HCT116 (cell line): ENCODE measurements around the gene DNMT3A. TPM values are rescaled to one million over a fixed set of nuclear protein-coding genes. Genes with fewer than 3 reads are reported as not detected.

Source experiments
- ATAC-seq: fragments of 200-7000 bp; cut with Tn5 transposase; 2 replicates; pipeline ENCODE4 v1.9.1; 2020; ENCODE audit warnings: mild to moderate bottlenecking, moderate library complexity
- BruUV-seq: library from RNA; stranded (reverse); fragments of 400-500 nt; replicated peaks from 2 replicates; lab custom pipeline; 2021; lab: Mats Ljungman, UMichigan
- CTCF ChIA-PET: fragments of 300-600 bp; sonication (Branson Sonifier 250); formaldehyde crosslinking; loops from one replicate; lab custom pipeline; 2021; ENCODE audit warnings: antibody characterized with exemption; lab: Charles Lee
- POLR2A ChIA-PET: fragments of 300-600, 350-600 bp; sonication (Branson Sonifier 250); formaldehyde crosslinking; loops from one replicate; lab custom pipeline; 2021; ENCODE audit warnings: antibody characterized with exemption; lab: Charles Lee
- RAD21 ChIA-PET, 2 experiments: fragments of 300-600 bp; sonication (Branson Sonifier 250); formaldehyde crosslinking; loops; one replicate each; lab custom pipeline; 2023; ENCODE audit warnings: low total read pairs in 2 of 2; ENCODE audit not compliant: uncharacterized antibody in 2 of 2, unreplicated experiment in 2 of 2, low non-redundant PET in 1 of 2; lab: Charles Lee
- DNase-seq: peaks from one replicate; pipeline ENCODE4 v3.0.0-alpha.2; 2010; ENCODE audit warnings: low read depth, low spot score
- H2AFZ ChIP-seq: fragments of 200-600 bp; shearing (Covaris generic), sonication (generic); 2 replicates; pipeline ENCODE4 v1.6.1; 2017; ENCODE audit warnings: low read depth, mixed run types, mixed read lengths, antibody characterized with exemption, low read length; ENCODE audit not compliant: poor library complexity, severe bottlenecking
- H3K27ac ChIP-seq: 2 replicates; pipeline ENCODE4 v1.5.1; 2012; ENCODE audit warnings: low read depth, low read length
- H3K27me3 ChIP-seq: fragments of 200-600 bp; sonication (generic); 2 replicates; pipeline ENCODE4 v1.6.1; 2016; ENCODE audit warnings: mixed run types, low read length, mixed read lengths; ENCODE audit not compliant: insufficient read depth
- H3K36me3 ChIP-seq, 2 experiments: fragments of 200-500 bp in 1 of 2; fragments of 200-600 bp in 1 of 2; sonication (Bioruptor generic) in 1 of 2; sonication (generic) in 1 of 2; 2 replicates each; pipeline versions ENCODE4 v1.5.1 to v1.6.1; 2014 to 2016; ENCODE audit warnings: low read length in 2 of 2, inconsistent platforms in 1 of 2, mixed read lengths in 1 of 2, mixed run types in 1 of 2; ENCODE audit not compliant: insufficient read depth in 2 of 2, control insufficient read depth in 1 of 2
- H3K4me1 ChIP-seq, 2 experiments: fragments of 200-600 bp in 1 of 2; sonication (generic) in 1 of 2; 2 replicates each; pipeline versions ENCODE4 v1.5.1 to v1.6.1; 2012 to 2017; ENCODE audit warnings: low read length in 2 of 2, inconsistent platforms in 1 of 2, mild to moderate bottlenecking in 1 of 2, mixed read lengths in 1 of 2, mixed run types in 1 of 2, moderate library complexity in 1 of 2; ENCODE audit not compliant: insufficient read depth in 2 of 2, control insufficient read depth in 1 of 2
- H3K4me2 ChIP-seq: fragments of 200-600 bp; sonication (generic); 2 replicates; pipeline ENCODE4 v1.6.1; 2017; ENCODE audit warnings: mixed run types, low read length, mixed read lengths
- H3K4me3 ChIP-seq, 2 experiments: fragments of 200-600 bp in 1 of 2; sonication (generic) in 1 of 2; replicated peaks in 1 of 2; 2 replicates each; pipeline ENCODE4 v1.5.1; 2011 to 2016; ENCODE audit warnings: low read length in 2 of 2, control low read depth in 1 of 2, low read depth in 1 of 2, mild to moderate bottlenecking in 1 of 2, mixed read lengths in 1 of 2, mixed run types in 1 of 2
- H3K79me2 ChIP-seq: fragments of 200-600 bp; sonication (generic); 2 replicates; pipeline ENCODE4 v1.6.1; 2017; ENCODE audit warnings: mild to moderate bottlenecking, mixed run types, low read length, moderate library complexity, mixed read lengths; ENCODE audit not compliant: insufficient read depth
- H3K9ac ChIP-seq: fragments of 200-600 bp; sonication (generic); 2 replicates; pipeline ENCODE4 v1.6.1; 2016; ENCODE audit warnings: low read length, mixed read lengths
- H3K9me2 ChIP-seq: fragments of 200-600 bp; sonication (generic), shearing (Covaris generic); 2 replicates; pipeline ENCODE4 v1.6.1; 2017; ENCODE audit warnings: mixed run types, mild to moderate bottlenecking, moderate library complexity; ENCODE audit not compliant: insufficient read depth
- H3K9me3 ChIP-seq, 2 experiments: fragments of 200-500 bp in 1 of 2; fragments of 200-600 bp in 1 of 2; sonication (Bioruptor generic) in 1 of 2; sonication (generic) in 1 of 2; 2 replicates each; pipeline ENCODE4 v1.6.1; 2014 to 2017; ENCODE audit warnings: low read length in 2 of 2, mixed read lengths in 2 of 2, inconsistent platforms in 1 of 2, low read depth in 1 of 2, mild to moderate bottlenecking in 1 of 2, mixed run types in 1 of 2, moderate library complexity in 1 of 2; ENCODE audit not compliant: control insufficient read depth in 1 of 2, insufficient read depth in 1 of 2
- H4K20me1 ChIP-seq: fragments of 200-600 bp; sonication (generic), shearing (Covaris generic); 2 replicates; pipeline ENCODE4 v1.6.1; 2017; ENCODE audit warnings: mixed run types, mild to moderate bottlenecking, moderate library complexity; ENCODE audit not compliant: insufficient read depth
- CEBPB ChIP-seq: IDR thresholded peaks from 2 replicates; pipeline ENCODE4 v1.6.1; 2012; ENCODE audit warnings: low read depth
- CTCF ChIP-seq, 3 experiments: fragments of 200-600 bp in 1 of 3; sonication (generic) in 1 of 3; IDR thresholded peaks in 2 of 3; conservative IDR thresholded peaks in 1 of 3; 2 replicates each; pipeline ENCODE4 v1.5.1; 2012 to 2017; ENCODE audit warnings: low read depth in 2 of 3, low read length in 2 of 3, antibody characterized with exemption in 1 of 3, borderline replicate concordance in 1 of 3, control low read depth in 1 of 3, mild to moderate bottlenecking in 1 of 3, mixed read lengths in 1 of 3, mixed run types in 1 of 3, moderate library complexity in 1 of 3; ENCODE audit not compliant: insufficient read depth in 1 of 3
- EGR1 ChIP-seq: IDR thresholded peaks from 2 replicates; pipeline ENCODE4 v1.6.1; 2012; ENCODE audit warnings: low read depth
- ELF1 ChIP-seq: IDR thresholded peaks from 2 replicates; pipeline ENCODE4 v1.6.1; 2012; ENCODE audit warnings: low read depth, borderline replicate concordance
- FOSL1 ChIP-seq: IDR thresholded peaks from 2 replicates; pipeline ENCODE4 v1.6.1; 2012; ENCODE audit warnings: low read depth
- POLR2A ChIP-seq: IDR thresholded peaks from 2 replicates; pipeline ENCODE4 v1.7.0; 2011; ENCODE audit warnings: borderline replicate concordance; ENCODE audit not compliant: insufficient read depth, insufficient read length; ENCODE audit errors: extremely low read depth
- POLR2AphosphoS5 ChIP-seq: IDR thresholded peaks from 2 replicates; pipeline ENCODE4 v1.6.1; 2011; ENCODE audit warnings: mild to moderate bottlenecking, low read depth, low read length, moderate library complexity
- RAD21 ChIP-seq: IDR thresholded peaks from 2 replicates; pipeline ENCODE4 v1.6.1; 2012; ENCODE audit warnings: low read depth, mild to moderate bottlenecking
- REST ChIP-seq: IDR thresholded peaks from 2 replicates; pipeline ENCODE4 v1.6.1; 2012; ENCODE audit warnings: low read depth
- SIN3A ChIP-seq: IDR thresholded peaks from 2 replicates; pipeline ENCODE4 v1.6.1; 2012; ENCODE audit warnings: low read depth
- SP1 ChIP-seq: IDR thresholded peaks from 2 replicates; pipeline ENCODE4 v1.6.1; 2012; ENCODE audit warnings: low read depth
- TCF7L2 ChIP-seq: IDR thresholded peaks from 2 replicates; pipeline ENCODE4 v1.7.0; 2011; ENCODE audit warnings: borderline replicate concordance, inconsistent platforms; ENCODE audit not compliant: insufficient read depth, insufficient read length; ENCODE audit errors: extremely low read depth
- YY1 ChIP-seq: IDR thresholded peaks from 2 replicates; pipeline ENCODE4 v1.6.1; 2011; ENCODE audit warnings: low read length, low read depth, moderate library complexity, mild to moderate bottlenecking; ENCODE audit not compliant: insufficient replicate concordance; ENCODE audit errors: extremely low read depth
- intact Hi-C: fragments of 100-400 bp; cut with micrococcal nuclease; formaldehyde crosslinking; loops from 2 replicates; pipeline ENCODE4 v1.10.0; 2022
- total RNA-seq: library from RNA; stranded (reverse); gene quantifications from one replicate; pipeline ENCODE4 v1.2.1, GENCODE V29; 2021; ENCODE audit not compliant: unreplicated experiment

The DNMT3A gene
- total RNA-seq, 1 experiment from 2014 or later, result 14.3 TPM

DNA sequence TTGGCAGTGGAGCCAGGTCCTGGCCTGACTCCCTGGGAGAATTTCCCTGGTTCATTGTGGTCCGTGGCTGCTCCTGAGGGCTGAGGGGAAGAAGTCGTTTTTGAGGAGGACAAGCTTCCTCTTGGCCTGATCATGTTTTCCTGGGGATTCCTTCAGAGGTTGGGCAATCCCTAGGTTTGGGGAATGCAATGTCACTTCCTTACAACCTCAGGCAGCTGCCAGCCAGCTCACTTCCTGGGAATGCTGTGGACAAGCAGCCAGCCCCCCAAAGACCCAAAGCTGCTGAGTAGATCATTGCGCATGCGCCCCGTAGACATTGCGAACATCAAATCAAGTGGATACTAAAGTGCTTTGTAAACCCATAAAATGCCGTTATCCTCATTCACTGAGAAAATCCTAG is 7.7 kb upstream of the DNMT3A start:
- POLR2A ChIA-PET, result no interaction called here
- no peak overlapping the region for H2AFZ ChIP-seq
- H3K4me1 ChIP-seq, result peaks cover 15 to 24% of the 10 kb centered on the region in 2 experiments
- no peaks in the 10 kb centered on the region for H3K79me2 ChIP-seq
- no peaks in the 10 kb centered on the region for H3K9me3 ChIP-seq
- RAD21 ChIA-PET, result no interaction called here
- H3K27ac ChIP-seq, result no peak overlapping the region
- TF ChIP-seq POLR2A (no peak), YY1 (no peak), EGR1 (no peak), POLR2AphosphoS5 (no peak), SP1 (no peak), SIN3A (no peak), REST (no peak), CEBPB (no peak), CTCF (IDR thresholded peaks at IDR 0.05 in 2 of 3, conservative IDR thresholded peaks at IDR 0.05 in 1 of 3; ENCODE audit: borderline replicate concordance in 1 of 3, insufficient read depth in 1 of 3, low read depth in 2 of 3, low read length in 2 of 3) (no peak), TCF7L2 (no peak), RAD21 (no peak), ELF1 (no peak), FOSL1 (no peak)
- no peak overlapping the region for H3K4me3 ChIP-seq
- H3K4me2 ChIP-seq, result peak overlapping the region; percentile 9; the same call in 1 of the 2 replicates
- no peak overlapping the region for H3K9ac ChIP-seq
- no peaks in the 10 kb centered on the region for H3K36me3 ChIP-seq
- ATAC-seq (no peak), DNase-seq (no peak)
- intact Hi-C loops, result no loop called here
- no peaks in the 10 kb centered on the region for H4K20me1 ChIP-seq
- CTCF ChIA-PET, result interaction anchor here (5.0 kb wide), 1 partner anchor 13 kb away, joined by 48 read pairs; no protein-coding TSS in a partner anchor
- no peaks in the 10 kb centered on the region for H3K27me3 ChIP-seq
- no TSS peak for BruUV-seq
- no peaks in the 10 kb centered on the region for H3K9me2 ChIP-seq
